CD4-positive, alpha-beta T cell (primary cell): ENCODE results near the gene SYNGR3. TPM values are rescaled to one million over a fixed set of nuclear protein-coding genes. Genes with fewer than 3 reads are reported as not detected.

ENCODE experiments used
- ATAC-seq: fragments of 200-7000 bp; cut with Tn5 transposase; one replicate; pipeline ENCODE4 v1.10.0; 2022; ENCODE audit warnings: mild to moderate bottlenecking; ENCODE audit not compliant: poor library complexity
- CTCF ChIA-PET: fragments of 350-600 bp; sonication (Branson Sonifier 250); formaldehyde crosslinking; loops from one replicate; lab custom pipeline; 2021; ENCODE audit warnings: antibody characterized with exemption, inconsistent platforms; lab: Charles Lee
- POLR2A ChIA-PET: fragments of 350-600 bp; sonication (Branson Sonifier 250); formaldehyde crosslinking; loops from one replicate; lab custom pipeline; 2021; ENCODE audit warnings: antibody characterized with exemption, inconsistent platforms; lab: Charles Lee
- DNase-seq, 14 experiments: peaks; one replicate each; pipeline ENCODE4 v3.0.0-alpha.2; 2013 to 2020; ENCODE audit warnings: mixed read lengths in 2 of 14
- H3K27ac ChIP-seq, 2 donors: one replicate each; pipeline versions ENCODE4 v1.5.1 to v1.7.0; 2013; ENCODE audit warnings: low read length in 2 of 2, low read depth in 1 of 2, mild to moderate bottlenecking in 1 of 2
- H3K27me3 ChIP-seq, 2 experiments: 1 replicate in 1 of 2; 2 replicates in 1 of 2; pipeline versions ENCODE4 v1.6.1 to v1.7.0; 2013; ENCODE audit warnings: low read length in 2 of 2, control low read depth in 1 of 2, mild to moderate bottlenecking in 1 of 2, moderate library complexity in 1 of 2; ENCODE audit not compliant: insufficient read depth in 2 of 2, control insufficient read depth in 1 of 2
- H3K36me3 ChIP-seq: one replicate; pipeline ENCODE4 v1.6.1; 2013; ENCODE audit warnings: low read length, control low read depth; ENCODE audit not compliant: insufficient read depth
- H3K4me1 ChIP-seq: one replicate; pipeline ENCODE4 v1.6.1; 2013; ENCODE audit warnings: low read length, control low read depth; ENCODE audit not compliant: insufficient read depth
- H3K4me3 ChIP-seq: one replicate; pipeline ENCODE4 v1.5.1; 2013; ENCODE audit warnings: mild to moderate bottlenecking, low read length, moderate library complexity
- H3K9me3 ChIP-seq, 2 experiments: 1 replicate in 1 of 2; 2 replicates in 1 of 2; pipeline versions ENCODE4 v1.6.1 to v1.7.0; 2013; ENCODE audit warnings: low read length in 2 of 2, mild to moderate bottlenecking in 2 of 2, control low read depth in 1 of 2, moderate library complexity in 1 of 2; ENCODE audit not compliant: control insufficient read depth in 1 of 2, insufficient read depth in 1 of 2
- H3K27ac Mint-ChIP-seq: one replicate; pipeline ENCODE4 v1.8.0; 2020; ENCODE audit warnings: mixed read lengths
- H3K27me3 Mint-ChIP-seq: one replicate; pipeline ENCODE4 v1.8.0; 2021; ENCODE audit warnings: mixed read lengths
- H3K36me3 Mint-ChIP-seq: one replicate; pipeline ENCODE4 v1.8.0; 2021; ENCODE audit warnings: low read depth, mixed read lengths
- H3K4me1 Mint-ChIP-seq: one replicate; pipeline ENCODE4 v1.8.0; 2021; ENCODE audit warnings: low read depth, mixed read lengths
- H3K4me3 Mint-ChIP-seq: one replicate; pipeline ENCODE4 v1.8.0; 2020; ENCODE audit warnings: mild to moderate bottlenecking, mixed read lengths
- H3K9me3 Mint-ChIP-seq: one replicate; pipeline ENCODE4 v1.8.0; 2020; ENCODE audit warnings: mixed read lengths
- CTCF ChIP-seq: fragments of 200-600 bp; IDR thresholded peaks from one replicate; pipeline ENCODE4 v1.8.0; 2022; ENCODE audit warnings: antibody characterized with exemption, mild to moderate bottlenecking
- intact Hi-C, 2 experiments: fragments of 100-400 bp; cut with DNase I in 1 of 2; cut with micrococcal nuclease in 1 of 2; formaldehyde crosslinking; loops; one replicate each; pipeline versions ENCODE4 v1.15.1 to v1.9.0; 2023 to 2025; cut with DNase I, micrococcal nuclease
- total RNA-seq, 174 experiments: library from RNA in 2 of 174; stranded (reverse) in 2 of 174; gene quantifications; one replicate each; pipeline ENCODE4 v1.2.3 and lab custom pipeline; 2021 to 2026

Gene SYNGR3
- total RNA-seq, 2 experiments from 2014 or later, result 3.8 to 3.9 TPM

GRCh38 chr16:1976951-1977874, 12.6 kb upstream of the SYNGR3 start:
- Histone ChIP-seq H3K36me3 (peaks cover 46% of the 10 kb centered on the region), H3K9me3 (peaks cover 0 to 24% of the 10 kb centered on the region in 2 experiments), H3K4me1 (peaks cover 40% of the 10 kb centered on the region), H3K27ac (no peak overlapping the region), H3K27me3 (peaks cover 31 to 37% of the 10 kb centered on the region in 2 experiments), H3K4me3 (no peak overlapping the region)
- intact Hi-C loops, result no loop called here
- Mint-ChIP-seq H3K27me3 (peaks cover 17% of the 10 kb centered on the region), H3K4me1 (peaks cover 6% of the 10 kb centered on the region), H3K36me3 (peaks cover 28% of the 10 kb centered on the region), H3K4me3 (no peak overlapping the region), H3K9me3 (no peaks in the 10 kb centered on the region), H3K27ac (no peak overlapping the region)
- ChIA-PET POLR2A (interaction anchor here (1.3 kb wide), 1 partner anchor 12 kb away, joined by 5 read pairs; the partner anchor contains the start of gene RPS2), CTCF (no interaction called here)
- ATAC-seq, result no peak
- DNase-seq, result no peak
- no peak for TF ChIP-seq CTCF

- no peaks in the 10 kb centered on the region for H3K9me3 Mint-ChIP-seq
- Histone ChIP-seq H3K4me1 (peaks cover 38% of the 10 kb centered on the region), H3K27ac (no peak overlapping the region), H3K27me3 (peaks cover 32 to 40% of the 10 kb centered on the region in 2 experiments), H3K9me3 (peaks cover 0 to 24% of the 10 kb centered on the region in 2 experiments), H3K36me3 (peaks cover 46% of the 10 kb centered on the region), H3K4me3 (no peak overlapping the region)
- no peak for DNase-seq
- H3K4me1 Mint-ChIP-seq, result peaks cover 7% of the 10 kb centered on the region
- ChIA-PET POLR2A (interaction anchor here (1.3 kb wide), 1 partner anchor 13 kb away, joined by 5 read pairs; the partner anchor contains the start of gene RPS2), CTCF (no interaction called here)
- TF ChIP-seq CTCF, result no peak
- no peak overlapping the region for H3K27ac Mint-ChIP-seq
- peaks cover 25% of the 10 kb centered on the region for H3K36me3 Mint-ChIP-seq
- no peak overlapping the region for H3K4me3 Mint-ChIP-seq
- ATAC-seq, result no peak
- intact Hi-C loops, result no loop called here
- H3K27me3 Mint-ChIP-seq, result peaks cover 24% of the 10 kb centered on the region
Observed at GRCh38 chr16:1977875-1978268, 11.9 kb upstream of the SYNGR3 start.

- Histone ChIP-seq H3K27ac (no peak overlapping the region), H3K9me3 (peaks cover 0 to 24% of the 10 kb centered on the region in 2 experiments), H3K36me3 (peaks cover 46% of the 10 kb centered on the region), H3K4me3 (no peak overlapping the region), H3K4me1 (peaks cover 38% of the 10 kb centered on the region), H3K27me3 (peaks cover 32 to 40% of the 10 kb centered on the region in 2 experiments)
- DNase-seq (no peak), ATAC-seq (no peak)
- ChIA-PET CTCF (no interaction called here), POLR2A (no interaction called here)
- H3K4me3 Mint-ChIP-seq, result no peak overlapping the region
- H3K27ac Mint-ChIP-seq, result no peak overlapping the region
- TF ChIP-seq CTCF, result no peak
- H3K36me3 Mint-ChIP-seq, result peaks cover 20% of the 10 kb centered on the region
- no peaks in the 10 kb centered on the region for H3K9me3 Mint-ChIP-seq
- intact Hi-C loops, result no loop called here
- peaks cover 10% of the 10 kb centered on the region for H3K4me1 Mint-ChIP-seq
- H3K27me3 Mint-ChIP-seq, result peaks cover 28% of the 10 kb centered on the region
Observed at GRCh38 chr16:1978476-1979120, 11.2 kb upstream of the SYNGR3 start.
